Kidney glomerular epithelial cell (primary cell): Measurements from ENCODE around the gene LAMP1.
"Not testable (repeated sequence)": the region's sequence is repeated elsewhere in the genome, so short reads cannot be mapped to it uniquely, and the experiment has no call there.

Experiments
- DNase-seq: peaks from one replicate; lab custom pipeline; 2025; lab: John Stamatoyannopoulos, UW

The LAMP1 gene

DNA sequence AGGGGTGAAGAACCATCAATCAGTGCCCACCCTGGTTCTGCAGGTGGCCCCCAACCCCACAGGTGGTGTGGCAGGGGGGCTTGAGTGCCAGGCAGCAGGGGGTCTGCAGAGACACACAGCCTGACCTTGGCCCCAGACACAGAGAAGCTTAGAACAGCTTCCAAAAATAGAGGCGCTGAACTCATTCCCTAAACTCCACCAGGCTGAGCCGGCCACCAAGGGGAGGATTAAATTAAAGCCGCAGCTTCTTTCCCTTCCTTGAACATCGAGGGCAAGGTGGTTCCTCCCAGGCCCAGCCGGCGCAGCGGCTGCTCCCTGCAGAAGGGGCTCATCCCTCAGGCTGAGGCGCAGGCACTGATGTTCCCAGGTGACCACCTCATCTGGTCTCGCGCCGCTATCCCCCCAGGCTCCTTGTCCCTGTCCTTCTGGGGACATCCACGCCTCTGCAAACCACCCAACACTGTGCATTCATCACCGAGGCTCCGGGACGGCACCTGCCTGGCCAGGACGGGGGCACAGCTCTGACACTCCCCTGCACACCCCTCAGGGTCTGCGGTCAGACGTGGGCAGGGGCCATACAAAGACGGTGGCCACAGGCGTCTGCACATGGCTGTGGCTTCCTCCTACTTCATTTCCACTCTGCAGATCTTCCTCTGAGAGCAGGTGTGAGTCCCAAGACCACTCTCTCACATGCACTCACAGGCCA, 30.9 kb downstream of the LAMP1 start:
- DNase-seq, result no peak

DNA sequence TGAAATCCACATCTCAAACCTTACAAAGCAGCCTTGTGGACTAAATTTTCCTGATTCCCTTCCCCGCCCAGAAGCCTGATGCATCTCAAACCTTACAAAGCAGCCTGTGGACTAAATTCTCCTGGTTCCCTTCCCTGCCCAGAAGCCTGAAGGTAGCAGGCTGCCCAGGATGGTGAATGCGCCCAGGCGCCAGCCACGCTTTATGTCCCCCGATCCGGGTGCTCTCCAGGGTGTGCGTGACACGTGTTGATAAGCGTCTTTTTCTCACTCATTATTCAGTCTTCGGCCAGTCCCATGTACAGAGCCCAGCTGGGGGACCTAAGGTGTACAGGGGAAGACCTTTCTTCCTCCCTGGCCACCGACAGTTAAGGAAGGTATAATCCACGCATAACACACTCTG, 31.8 kb downstream of the LAMP1 start:
- no peak for DNase-seq

DNA sequence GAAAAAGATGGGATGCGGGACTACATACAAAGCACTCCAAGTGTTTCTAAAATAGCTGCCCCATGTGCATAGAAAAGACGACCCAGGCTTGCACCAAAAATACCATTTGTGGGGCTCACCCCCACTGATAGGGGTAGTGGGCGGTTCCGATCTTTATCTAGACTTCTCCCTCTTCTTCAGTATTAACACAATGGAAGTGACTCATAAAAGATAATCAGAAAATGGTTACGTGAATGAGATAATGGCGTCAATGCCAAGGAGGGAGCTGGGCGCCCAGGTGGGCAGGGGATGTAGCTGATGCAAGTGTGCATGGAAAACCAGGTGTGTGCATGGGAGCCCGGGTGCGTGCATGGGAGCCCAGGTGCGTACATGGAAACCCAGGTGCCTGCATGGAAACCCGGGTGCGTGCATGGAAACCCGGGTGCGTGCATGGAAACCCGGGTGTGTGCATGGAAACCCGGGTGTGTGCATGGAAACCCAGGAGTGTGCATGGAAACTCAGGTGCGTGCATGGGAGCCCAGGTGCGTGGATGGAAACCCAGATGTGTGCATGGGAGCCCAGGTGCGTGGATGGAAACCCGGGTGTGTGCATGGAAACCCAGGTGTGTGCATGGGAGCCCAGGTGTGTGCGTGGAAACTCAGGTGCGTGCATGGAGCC, 32.7 kb downstream of the LAMP1 start:
- no peak for DNase-seq

DNA sequence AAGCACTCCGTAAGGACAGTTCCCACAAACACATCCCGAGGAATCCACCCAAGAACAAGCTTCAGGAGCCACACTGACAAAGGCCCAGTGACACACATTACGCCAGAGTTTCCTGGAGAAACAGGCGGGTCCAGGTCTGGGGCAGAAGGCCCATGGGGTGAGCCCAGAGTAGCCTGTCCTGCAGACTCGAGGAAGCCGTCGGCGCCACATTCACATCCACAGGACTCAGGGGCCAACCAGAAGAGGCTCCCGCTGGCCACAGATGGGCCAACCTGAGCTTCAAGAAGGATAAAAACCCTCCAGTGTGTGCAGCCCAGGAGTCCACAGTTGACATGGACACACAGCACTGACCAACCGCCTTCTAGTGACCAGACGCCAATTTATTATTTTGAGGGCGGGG, 35.6 kb downstream of the LAMP1 start:
- DNase-seq, result no peak

DNA sequence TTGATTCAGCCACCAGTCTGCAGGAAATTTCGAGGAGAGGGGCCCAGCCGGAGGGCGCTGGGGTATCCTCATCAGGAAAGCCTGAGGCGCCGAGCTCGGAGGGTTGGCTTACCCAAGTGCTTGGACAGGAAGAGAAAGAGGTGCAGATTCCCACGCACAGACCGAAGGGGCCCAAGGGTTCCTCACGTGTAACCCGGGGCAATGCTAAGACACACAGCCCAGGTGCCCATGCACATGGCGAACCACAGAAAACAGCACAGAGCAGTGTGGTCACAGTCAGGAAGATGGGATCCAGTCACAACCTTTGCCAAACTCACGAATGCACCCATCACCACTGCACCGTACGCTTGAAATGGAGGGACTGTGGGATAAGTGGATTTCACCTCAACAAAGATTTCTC, 36.0 kb downstream of the LAMP1 start:
- DNase-seq, result no peak

DNA sequence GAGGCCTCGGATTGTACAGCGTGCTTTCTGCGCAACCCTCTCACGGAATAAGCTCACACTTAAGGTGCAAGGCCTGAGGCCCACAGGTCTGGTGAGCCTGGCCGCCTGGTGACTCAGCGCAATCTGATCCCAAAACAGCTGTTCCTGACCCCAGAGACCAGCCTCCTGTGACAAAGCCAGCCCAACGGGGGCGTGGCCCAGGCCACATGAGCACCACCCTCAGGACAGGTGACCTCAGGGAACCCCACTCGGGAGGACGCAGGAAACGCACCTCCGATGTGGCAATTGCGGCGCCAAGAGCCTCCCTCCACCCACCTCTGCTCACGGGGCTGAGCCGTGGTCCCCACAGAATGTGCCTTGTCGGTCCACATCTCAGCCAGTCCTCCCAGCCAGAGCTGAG, 40.5 kb downstream of the LAMP1 start:
- no peak for DNase-seq

DNA sequence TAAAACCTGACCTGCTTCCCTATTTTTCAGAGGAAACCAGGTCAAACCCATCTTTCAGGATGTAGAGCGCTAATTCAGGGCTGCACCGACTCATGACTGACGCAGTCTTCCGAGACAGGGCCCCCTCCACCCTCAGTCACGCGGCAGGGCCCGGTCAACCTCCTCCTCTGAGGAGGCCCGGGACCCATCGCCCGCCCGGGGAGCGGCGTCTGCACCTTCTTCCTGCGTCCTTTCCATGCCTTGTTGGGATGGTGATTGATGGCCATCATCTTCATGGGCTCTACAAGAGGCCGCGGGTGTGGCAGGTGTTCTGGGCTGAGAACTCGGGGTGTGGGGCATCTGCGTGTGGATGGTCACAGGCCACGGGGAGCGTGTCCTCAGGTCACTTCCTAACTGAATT, 40.9 kb downstream of the LAMP1 start:
- no peak for DNase-seq

DNA sequence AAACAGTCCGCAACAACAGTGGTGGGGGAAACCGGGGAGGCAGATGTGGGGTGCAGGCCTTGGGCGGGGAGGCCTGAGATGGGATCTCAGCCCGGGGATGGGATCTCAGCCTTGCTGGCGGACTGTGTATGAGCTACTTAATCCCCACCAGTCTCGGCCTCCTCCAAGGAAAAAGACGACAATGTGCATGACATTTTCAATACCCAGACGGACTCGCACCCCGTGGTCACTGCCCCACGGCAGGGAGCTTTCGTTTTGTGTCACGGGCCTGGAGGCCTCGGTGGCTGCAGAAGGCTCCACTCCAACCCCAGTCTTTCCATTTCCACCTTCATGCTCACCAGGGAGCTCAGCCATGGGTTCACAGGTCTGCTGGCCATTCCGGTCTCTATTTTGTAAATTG, 41.4 kb downstream of the LAMP1 start:
- DNase-seq, result no peak

DNA sequence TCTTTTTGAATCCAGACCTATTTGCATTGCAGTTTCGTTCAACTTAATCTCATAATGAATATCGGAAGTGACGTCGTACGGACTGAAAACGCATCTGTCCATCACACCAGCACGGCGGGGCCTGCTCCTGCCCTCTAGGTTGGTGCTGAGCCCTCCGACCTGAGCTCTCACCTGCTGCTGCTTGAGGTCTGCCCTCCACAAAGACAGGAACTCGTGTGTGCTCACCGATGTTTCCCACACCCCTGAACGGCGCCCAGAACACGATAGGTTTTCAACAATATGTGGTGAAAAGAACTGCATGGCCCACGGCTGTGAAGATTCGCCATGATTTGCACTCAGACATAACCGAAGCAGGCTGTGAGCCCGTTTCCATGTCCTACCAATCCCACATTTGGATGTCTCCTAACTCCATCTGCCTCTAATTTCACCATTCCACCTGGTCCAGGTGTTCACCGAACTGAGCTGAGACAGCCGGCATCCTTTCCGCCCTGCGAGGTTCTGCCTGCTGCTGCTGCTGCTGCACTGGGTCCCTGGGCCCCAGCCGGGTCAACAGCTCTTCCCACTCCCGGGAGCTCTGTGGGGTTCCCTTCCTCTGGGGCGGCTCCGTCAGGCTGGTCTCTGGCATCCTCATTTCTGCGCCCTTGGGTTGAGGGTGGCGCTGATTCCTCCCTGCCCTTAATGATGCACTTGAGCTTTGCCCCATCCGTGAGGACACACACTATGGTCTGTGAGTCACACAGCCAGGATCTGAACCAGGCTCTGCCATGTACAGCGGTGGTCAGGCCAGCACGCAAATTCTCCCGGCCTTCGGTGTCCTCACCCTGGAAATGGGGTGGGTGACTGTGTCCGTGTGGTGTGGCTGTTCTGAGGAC, 46.0 kb downstream of the LAMP1 start:
- no peak for DNase-seq

DNA sequence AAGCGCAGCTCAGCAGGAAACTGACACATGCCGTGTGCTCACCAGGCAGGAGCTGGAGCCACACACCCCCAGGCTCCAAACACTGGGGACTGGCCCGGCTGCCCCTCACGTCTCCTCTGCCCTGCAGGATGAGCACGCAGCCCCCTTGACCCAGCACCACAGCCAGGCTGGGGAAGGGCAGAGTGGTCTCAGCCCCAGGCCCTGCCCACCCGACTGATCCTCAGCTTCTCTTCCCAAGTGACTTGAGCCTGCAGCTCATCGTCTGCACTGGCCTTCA, 46.6 kb downstream of the LAMP1 start:
- no peak for DNase-seq

DNA sequence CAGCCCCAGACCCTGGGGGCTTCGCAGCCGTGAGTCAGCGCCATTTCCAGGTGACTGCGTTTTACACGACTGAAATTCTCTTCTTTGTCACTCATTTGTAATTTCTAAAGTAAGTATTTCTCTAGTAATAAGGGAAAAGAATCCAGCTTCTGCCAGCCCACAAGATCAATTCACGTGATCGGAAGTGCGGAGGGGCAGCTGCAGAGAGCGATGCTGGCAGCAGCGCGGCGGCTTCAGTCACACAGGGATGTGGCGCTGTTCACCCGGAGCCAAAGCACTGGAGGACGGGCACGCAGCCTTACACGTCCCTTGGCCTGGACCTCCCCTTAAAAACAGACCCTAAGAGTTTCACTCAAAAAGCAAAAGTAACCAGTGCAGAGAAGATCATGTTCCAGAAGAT, 48.4 kb downstream of the LAMP1 start:
- no peak for DNase-seq

DNA sequence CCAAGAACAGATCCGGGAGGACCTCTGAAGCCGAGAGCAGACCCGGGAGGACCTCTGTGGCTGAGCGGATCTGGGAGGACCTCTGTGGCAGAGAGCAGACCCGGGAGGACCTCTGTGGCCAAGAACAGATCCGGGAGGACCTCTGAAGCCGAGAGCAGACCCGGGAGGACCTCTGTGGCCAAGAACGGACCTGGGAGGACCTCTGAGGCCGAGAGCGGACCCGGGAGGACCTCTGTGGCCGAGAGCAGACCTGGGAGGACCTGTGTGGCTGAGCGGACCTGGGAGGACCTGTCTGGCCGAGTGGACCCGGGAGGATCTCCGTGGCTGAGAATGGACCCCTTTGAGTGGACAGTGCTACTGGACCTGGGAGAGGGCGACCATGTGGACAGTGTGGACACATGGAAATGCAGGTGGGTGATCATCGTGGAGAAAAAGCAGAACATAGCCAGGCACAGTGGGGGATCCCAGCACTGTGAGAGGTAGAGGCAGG, 50.7 kb downstream of the LAMP1 start:
- not testable (repeated sequence) for DNase-seq

DNA sequence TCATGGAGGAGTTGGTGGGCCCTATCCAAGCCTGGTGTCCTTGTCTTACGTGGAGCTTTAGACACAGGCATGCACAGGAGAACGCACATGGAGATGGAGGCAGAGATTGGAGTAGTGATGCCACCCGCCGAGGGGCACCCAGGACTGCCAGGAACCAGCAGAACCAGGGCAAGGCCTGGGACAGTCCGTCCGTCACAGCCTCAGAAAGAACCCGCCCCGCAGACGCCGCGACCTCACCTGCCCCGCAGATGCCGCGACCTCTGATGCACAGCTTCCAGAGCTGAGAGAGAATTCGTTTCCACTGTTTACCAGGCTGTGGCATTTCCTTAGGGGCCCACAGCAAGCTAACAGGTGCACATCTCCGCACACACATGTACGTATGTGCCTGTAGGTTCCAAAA, 51.6 kb downstream of the LAMP1 start:
- no peak for DNase-seq

DNA sequence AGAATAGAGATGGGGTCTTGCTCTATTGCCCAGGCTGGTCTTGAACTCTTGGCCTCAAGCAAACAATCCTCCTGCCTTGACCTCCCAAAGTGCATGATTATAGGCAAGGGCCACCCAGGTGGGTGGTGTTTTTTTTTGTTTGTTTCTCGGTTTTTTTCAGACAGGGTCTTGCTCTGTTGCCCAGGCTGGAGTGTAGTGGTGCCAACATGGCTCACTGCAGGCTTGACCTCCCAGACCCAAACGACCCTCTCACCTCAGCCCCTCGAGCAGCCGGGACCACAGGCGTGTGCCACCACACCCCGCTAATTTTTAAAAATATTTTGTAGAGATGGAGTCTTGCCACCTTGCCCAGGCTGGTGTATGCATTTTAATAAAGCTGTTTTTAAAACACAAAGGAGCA, 52.0 kb downstream of the LAMP1 start:
- no peak for DNase-seq

DNA sequence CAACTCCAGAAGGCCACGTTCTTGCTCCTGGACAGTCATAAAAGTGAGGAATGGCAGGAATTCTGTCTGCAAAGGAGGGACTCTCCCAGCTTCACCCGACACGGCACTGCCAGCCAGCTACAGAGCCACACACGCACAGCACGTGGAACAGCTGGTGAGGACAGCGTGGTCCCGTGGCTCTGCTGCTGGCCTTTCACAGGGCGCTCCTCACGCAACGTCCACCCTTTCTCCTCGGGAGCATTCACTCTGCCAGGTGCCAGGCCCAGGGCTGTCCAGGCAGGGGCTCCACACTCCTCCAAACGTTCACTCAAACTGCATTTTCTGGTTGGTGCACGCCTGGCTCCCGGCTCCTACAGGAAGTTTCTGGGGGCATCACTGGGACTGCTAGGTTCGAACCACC, 52.5 kb downstream of the LAMP1 start:
- no peak for DNase-seq

DNA sequence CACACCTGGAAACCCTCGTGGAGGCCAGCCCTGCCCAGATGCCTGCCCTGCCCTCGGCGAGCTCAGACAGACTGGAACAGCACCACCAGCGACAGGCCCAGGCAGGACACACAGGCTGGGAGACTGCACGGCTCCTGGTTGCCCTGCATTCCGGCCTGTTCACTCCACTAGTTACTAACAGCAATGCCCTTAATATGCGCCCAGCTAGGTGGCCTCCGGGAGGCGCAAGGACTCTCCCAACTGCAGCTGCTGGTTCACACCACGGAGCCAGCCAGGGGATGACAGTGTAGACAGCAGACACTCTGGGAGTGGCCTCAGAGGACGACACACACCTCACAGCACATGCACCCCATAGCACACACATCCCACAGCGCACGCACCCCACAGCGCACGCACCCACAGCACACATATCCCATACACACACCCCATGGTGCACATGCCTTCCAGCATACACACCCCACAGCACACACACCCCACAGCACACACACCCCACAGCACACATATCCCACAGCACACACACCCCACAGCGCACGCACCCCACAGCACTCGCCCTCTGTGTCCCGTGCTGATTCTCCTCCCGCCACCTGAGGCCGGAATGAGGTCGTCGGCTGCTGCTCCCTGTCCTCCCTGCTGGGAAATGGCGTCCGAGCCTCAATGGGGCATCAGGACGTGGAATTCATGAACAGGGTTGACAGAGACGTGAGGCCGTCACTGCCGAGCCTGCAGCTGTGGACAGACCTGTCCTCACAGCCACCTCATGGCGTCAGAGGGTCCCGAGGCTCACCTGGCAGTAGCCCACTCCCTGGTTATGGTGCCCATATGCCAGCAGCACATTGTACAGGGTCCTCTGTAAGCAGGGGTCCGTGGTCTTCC, 53.3 kb downstream of the LAMP1 start:
- no peak for DNase-seq

DNA sequence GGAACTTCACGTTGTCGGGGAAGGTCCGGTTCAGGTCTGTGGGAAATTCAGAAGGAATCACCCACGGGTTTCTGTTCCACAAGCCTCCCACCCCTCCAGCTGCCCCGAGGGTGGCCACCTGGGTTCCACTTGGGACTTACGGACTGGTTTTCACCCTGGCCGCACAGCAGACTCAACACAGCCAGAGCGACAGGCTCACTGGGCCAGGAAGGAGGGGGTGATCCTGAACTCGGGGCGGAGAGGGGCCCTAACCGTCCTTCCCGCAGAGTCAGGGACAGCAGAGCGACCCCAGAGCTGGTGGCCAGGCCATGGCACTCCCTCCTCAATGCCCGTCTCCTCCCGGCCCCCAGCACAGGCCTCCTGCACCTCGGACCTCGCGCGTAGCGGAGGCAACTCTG, 53.9 kb downstream of the LAMP1 start:
- DNase-seq, result no peak

DNA sequence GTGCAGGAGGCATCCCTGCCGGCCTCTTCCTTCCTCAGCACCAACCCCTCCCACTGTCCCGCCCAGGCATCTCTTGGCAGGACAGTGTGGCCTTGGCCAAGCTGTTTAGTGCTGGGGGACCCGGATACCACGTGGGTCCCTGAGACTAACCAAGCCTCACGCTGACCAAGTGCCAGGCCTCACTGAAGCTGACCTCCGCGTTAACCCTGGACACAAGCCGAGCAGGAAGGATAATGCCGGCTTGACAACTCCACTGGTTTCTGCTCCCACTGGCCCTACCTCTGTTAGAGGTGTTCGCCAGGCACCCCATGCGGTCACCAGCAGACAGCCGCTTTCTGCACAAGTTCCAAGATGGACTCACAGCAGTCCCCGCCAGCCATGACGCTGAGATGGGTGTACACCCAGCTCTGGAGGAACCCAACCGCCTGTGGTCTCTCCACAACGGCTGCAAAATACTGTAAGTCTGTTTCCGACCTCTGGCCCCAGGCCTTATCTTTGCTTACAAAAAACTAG, 54.5 kb downstream of the LAMP1 start:
- DNase-seq, result no peak

DNA sequence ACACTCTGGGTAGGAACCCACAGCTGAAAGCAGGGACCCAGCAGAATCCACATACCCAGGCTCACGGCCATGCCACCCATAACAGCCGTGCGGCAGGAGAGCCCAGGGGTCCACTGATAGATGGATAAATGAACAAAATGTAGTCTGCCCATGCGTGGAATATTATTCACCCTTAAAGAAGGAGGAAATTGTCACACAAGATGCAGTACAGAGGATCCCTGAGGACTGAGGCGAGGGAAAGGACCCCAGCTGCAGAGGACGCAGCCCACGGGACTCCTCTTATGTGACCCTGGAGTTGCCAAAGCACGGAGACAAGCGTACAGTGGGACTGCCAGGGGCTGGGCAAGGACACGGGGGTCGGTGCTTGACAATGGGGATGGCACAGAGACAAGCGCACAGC, 56.2 kb downstream of the LAMP1 start:
- no peak for DNase-seq

DNA sequence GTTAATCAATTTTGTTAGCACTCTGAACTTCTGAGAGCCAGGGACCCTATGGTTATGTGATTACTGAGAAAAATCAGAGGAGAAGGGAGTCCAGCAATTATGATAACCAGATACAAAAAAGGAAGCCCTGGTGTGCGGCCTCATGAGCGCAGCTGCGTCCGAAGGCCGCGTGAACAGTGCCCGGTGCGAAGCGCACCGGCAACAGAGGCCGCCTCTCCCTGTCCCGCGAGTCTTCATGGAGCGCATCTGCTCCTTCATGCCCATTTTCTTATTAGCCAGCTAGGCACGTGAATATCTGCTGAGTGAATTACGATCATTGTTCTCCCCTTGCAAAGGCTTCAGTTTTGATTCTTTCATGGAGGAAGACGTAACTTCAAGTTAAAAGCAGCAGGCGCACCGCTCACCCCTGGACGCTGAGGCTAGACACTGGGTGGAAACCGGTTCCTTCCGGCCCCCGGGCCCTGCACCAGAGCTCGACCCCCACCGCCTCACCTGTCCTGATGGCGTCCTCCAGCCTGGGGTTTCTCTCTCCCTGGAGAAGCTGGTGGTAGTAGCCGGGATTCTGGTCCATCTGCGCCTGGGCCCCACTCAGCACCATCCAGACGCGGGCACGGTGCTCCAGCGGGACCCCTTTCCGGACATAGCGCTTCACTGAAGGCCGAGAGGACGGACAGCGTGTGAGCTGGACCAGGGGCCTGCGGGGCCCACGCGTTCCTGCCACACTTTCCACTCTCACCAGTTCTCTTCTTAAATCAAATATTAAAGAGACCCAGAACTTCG, 58.0 kb downstream of the LAMP1 start:
- no peak for DNase-seq

DNA sequence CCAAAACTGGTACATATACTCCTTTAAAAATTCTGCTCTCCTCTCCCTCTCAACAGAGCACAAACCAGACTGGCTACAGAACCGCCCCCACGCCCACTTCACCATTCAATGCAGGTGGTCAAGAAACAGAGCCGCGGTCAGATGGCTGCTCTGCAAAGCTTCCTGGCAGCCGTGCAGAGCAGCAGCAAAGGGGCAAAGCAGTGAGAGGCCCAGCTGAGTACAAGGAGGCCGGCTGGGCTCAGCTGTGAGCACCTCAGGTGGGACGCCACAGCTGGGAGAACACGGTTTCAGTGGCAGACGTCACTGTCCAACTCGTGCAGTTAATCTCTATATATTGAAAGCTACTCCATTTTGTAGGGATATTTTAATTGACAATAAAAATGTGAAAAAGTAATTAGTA, 58.6 kb downstream of the LAMP1 start:
- no peak for DNase-seq
